RWPE2 (cell line): Measurements from ENCODE around the gene GNAL.
"Not testable (repeated sequence)": the region's sequence is repeated elsewhere in the genome, so short reads cannot be mapped to it uniquely, and the experiment has no call there.

ENCODE experiments used
- ATAC-seq: fragments of 200-7000 bp; cut with Tn5 transposase; 3 replicates; pipeline ENCODE4 v1.9.1; 2021; ENCODE audit warnings: low read depth
- DNase-seq: peaks from one replicate; pipeline ENCODE4 v3.0.0-alpha.2; 2020; ENCODE audit warnings: low spot score
- H3K27ac ChIP-seq: fragments of 450-650 bp; 2 replicates; pipeline ENCODE4 v1.5.1; 2017; ENCODE audit warnings: mild to moderate bottlenecking; ENCODE audit not compliant: poor library complexity, severe bottlenecking
- H3K27me3 ChIP-seq: fragments of 250-450 bp; sonication (Bioruptor Pico); 2 replicates; pipeline ENCODE4 v1.5.1; 2021; ENCODE audit warnings: mild to moderate bottlenecking, moderate library complexity; ENCODE audit not compliant: insufficient read depth, poor library complexity, severe bottlenecking
- H3K36me3 ChIP-seq: fragments of 250-450 bp; sonication (Bioruptor Pico); 2 replicates; pipeline ENCODE4 v1.5.1; 2020; ENCODE audit warnings: low read depth, mild to moderate bottlenecking, moderate library complexity
- H3K4me1 ChIP-seq: fragments of 250-450 bp; sonication (Bioruptor Pico); 2 replicates; pipeline ENCODE4 v1.5.1; 2021; ENCODE audit warnings: mild to moderate bottlenecking, moderate library complexity; ENCODE audit not compliant: insufficient read depth, poor library complexity, severe bottlenecking
- H3K4me3 ChIP-seq: fragments of 250-450 bp; sonication (Bioruptor Pico); 2 replicates; pipeline ENCODE4 v1.5.1; 2021; ENCODE audit warnings: mild to moderate bottlenecking, moderate library complexity; ENCODE audit not compliant: severe bottlenecking
- H3K9me3 ChIP-seq: fragments of 250-450 bp; sonication (Bioruptor Pico); 2 replicates; pipeline ENCODE4 v1.5.1; 2021; ENCODE audit warnings: mild to moderate bottlenecking, moderate library complexity; ENCODE audit not compliant: severe bottlenecking
- CTCF ChIP-seq: fragments of 450-650 bp; IDR thresholded peaks from one replicate; pipeline ENCODE4 v1.5.1; 2017; ENCODE audit warnings: mild to moderate bottlenecking, moderate library complexity; ENCODE audit not compliant: poor library complexity, severe bottlenecking

Gene GNAL

GRCh38 chr18:11700876-11701275 is 11.8 kb downstream of the GNAL start:
- Histone ChIP-seq H3K4me1 (no peaks in the 10 kb centered on the region), H3K36me3 (no peaks in the 10 kb centered on the region), H3K9me3 (no peaks in the 10 kb centered on the region), H3K27me3 (no peaks in the 10 kb centered on the region), H3K4me3 (no peak overlapping the region), H3K27ac (no peak overlapping the region)
- TF ChIP-seq CTCF, result no peak
- DNase-seq (no peak), ATAC-seq (no peak)

- no peak for DNase-seq
- H3K27ac ChIP-seq, result no peak overlapping the region
- TF ChIP-seq CTCF, result no peak
Measured at GRCh38 chr18:11710578-11710977, 21.5 kb downstream of the GNAL start.

GRCh38 chr18:11713756-11714155 is 24.7 kb downstream of the GNAL start:
- ATAC-seq, result no peak
- Histone ChIP-seq H3K36me3 (no peaks in the 10 kb centered on the region), H3K4me1 (no peaks in the 10 kb centered on the region), H3K27ac (no peak overlapping the region), H3K9me3 (no peaks in the 10 kb centered on the region), H3K27me3 (no peaks in the 10 kb centered on the region), H3K4me3 (no peak overlapping the region)
- no peak for TF ChIP-seq CTCF
- no peak for DNase-seq

More at GRCh38 chr18:11710578-11710977, 21.5 kb downstream of the GNAL start:
- Histone ChIP-seq H3K4me1 (no peaks in the 10 kb centered on the region), H3K27me3 (no peaks in the 10 kb centered on the region), H3K36me3 (no peaks in the 10 kb centered on the region), H3K4me3 (no peak overlapping the region), H3K9me3 (no peaks in the 10 kb centered on the region)
- ATAC-seq, result no peak

DNA sequence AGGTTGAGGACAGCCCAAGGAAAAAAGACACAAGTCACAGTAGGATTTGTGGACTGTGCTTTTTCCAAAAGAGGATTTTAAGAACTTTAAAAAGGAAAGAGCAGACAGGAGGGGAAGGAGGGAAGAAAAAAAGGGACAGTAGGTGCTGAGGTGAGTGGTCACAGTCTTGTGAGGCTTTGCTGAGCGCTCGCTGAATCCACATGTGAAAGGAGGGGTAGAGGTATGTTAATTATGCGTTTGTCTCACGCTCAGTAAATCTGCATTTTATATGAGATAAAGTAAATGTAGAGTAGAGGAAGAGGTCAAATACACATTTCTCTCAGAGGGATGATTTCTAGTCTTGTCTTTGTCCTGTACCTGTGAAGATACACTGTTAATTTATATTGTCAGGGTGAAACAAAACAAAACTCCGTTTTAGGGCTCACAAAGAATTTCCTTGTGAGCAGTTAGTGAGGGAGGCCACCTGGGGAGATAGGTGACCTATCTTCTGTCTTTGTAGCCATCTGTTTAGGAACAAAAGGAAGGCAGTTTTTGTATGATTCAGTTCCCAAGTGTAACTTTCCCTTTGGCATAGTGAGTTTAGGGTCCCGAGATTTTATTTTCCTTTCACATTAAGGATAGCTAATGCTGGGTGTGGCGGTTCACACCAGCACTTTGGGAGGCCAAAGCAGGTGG is 25.3 kb downstream of the GNAL start:
- H3K9me3 ChIP-seq, result no peaks in the 10 kb centered on the region
- H3K27me3 ChIP-seq, result no peaks in the 10 kb centered on the region
- no peak overlapping the region for H3K27ac ChIP-seq
- H3K36me3 ChIP-seq, result no peaks in the 10 kb centered on the region
- DNase-seq (no peak), ATAC-seq (no peak)
- H3K4me3 ChIP-seq, result no peak overlapping the region
- no peak for TF ChIP-seq CTCF
- H3K4me1 ChIP-seq, result no peaks in the 10 kb centered on the region

GRCh38 chr18:11716767-11717315 is 27.8 kb downstream of the GNAL start:
- H3K27me3 ChIP-seq, DNase-seq, H3K4me3 ChIP-seq, H3K36me3 ChIP-seq, ATAC-seq, H3K9me3 ChIP-seq, H3K27ac ChIP-seq, H3K4me1 ChIP-seq: not testable (repeated sequence)
